NCI-H2171 (cell line): Measurements from ENCODE around the gene TRPC1.

Source experiments
- DNase-seq: peaks from one replicate; lab custom pipeline; 2025; lab: John Stamatoyannopoulos, UW

The TRPC1 gene

DNA sequence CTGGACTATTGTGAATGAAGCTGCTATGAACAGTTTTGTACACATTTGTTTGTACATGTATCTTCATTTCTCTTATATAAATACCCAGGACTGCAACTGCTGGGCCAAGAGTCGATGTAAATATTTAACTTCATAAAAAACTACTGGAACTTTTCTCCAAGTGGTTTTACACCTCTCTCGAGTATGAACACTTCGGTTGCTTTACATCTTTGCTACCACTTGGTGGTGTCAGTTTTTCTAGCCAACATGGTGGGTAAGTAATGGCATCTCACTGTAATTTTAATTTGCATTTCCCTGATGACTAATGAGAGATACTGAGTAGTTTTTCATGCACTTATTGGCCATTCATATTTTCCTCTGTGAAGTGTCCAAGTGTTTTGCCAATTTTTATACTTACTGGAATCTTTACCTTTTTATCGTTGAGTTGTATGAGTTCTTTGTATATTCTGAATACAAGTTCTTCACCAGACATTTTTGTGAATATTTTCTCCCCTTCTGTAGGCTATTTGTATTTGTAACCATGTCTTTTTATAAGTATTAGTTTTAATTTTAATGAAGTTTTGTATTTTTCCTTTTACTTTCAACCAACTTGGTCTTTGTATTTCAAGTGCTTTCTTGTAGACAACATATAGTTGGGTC is 120.6 kb downstream of the TRPC1 start:
- no peak for DNase-seq

DNA sequence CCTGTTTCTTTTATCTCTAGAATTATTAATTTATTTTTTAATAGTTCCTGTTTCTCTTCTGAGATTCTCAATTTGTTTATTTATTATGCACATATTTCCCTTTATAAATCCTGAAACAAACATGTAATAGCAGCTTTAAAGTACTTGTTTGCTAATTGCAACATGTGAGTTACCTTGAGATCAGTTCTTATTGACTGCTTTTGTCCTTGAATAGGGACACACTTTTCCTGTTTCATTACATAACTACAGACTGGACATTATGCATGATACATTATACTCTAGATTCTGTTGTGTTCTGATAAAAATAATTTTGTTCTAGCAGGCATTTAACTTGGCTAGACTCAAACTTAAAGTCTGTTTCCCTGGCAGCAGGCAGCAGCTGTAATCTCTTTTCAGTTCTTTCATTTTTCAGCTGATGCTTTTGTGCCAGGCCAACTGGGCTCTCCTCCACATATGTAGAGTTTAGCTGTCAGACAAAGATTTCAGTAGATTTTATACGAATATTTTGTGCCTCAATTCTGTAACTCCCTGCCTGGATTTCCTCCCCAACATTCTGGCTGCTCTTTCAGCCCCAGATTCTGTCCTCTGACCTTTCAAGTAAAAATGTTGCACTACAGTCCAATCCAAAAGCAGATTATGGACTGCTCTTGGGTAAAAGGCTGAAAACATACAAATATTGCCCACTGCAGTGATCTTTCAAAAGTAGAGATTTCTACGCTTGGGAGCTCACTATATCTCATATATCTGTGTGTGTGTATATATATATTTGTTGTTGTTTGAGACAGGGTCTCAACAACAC is 123.1 kb downstream of the TRPC1 start:
- no peak for DNase-seq

DNA sequence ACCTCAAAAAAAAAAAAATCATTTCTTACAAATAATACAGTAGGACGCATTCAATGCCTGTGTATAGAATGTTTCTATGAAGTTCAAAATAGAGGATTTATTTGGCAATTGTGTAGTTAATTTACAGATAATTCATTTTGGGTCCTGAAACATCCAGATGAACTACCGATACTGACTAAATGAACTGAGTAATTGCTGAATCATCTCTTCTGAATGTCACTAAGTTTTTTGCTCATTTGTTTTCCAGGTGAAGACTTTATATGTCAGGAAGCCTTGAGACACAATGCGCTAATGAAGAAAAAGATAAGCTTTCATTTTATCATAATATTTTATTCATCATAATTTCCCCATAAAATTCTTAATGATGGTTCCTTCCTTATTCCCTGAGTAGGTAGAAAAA is 125.3 kb downstream of the TRPC1 start:
- DNase-seq = no peak

DNA sequence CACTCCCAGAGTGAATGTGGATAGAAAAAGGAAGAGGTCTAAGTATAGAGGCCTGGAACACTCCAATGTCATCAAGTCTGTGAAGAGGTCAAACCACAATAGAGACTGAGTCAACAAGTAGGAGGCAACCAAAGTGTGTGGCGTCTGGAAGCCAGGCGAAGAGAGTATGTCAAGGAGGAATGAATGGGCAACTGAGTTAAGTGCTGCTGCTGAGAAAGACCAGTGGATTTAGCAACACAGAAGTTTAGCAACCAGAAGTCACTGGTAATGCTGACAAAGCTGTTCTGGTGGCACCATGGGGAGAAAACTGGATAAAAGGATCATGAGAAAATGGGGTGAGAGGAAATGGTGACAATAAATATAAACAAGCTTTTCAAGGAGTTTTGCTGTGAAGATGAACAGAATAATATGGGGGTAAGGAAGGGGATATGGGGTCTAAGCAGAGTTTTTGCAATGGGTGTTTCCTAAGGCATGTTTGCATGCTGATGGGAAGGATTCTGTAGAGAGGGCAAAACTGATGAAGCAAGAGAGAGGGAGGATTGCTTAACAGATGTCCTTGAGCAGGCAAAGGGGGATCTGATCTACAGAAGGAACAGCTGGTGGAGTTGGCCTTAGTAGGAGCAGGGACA is 126.7 kb downstream of the TRPC1 start:
- DNase-seq = peak; percentile 73

DNA sequence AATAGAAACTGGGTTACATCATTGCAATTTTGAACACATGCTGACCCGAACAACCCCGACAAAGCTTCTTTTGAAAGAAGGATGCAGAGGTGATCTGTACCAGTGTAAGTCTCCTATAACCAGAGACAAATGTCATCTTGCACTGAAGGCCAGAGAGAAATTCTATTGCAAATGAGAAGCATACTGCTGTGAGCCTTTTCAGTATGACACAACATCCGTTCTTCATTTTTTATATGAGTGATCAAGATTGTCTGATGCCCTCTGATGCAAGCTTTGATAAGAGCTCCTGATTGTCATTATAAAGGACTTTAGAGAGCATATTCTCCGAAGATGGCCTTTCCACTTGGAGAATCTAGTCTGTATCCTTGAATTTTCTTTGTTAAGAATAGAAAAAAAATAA is 128.2 kb downstream of the TRPC1 start:
- no peak for DNase-seq

DNA sequence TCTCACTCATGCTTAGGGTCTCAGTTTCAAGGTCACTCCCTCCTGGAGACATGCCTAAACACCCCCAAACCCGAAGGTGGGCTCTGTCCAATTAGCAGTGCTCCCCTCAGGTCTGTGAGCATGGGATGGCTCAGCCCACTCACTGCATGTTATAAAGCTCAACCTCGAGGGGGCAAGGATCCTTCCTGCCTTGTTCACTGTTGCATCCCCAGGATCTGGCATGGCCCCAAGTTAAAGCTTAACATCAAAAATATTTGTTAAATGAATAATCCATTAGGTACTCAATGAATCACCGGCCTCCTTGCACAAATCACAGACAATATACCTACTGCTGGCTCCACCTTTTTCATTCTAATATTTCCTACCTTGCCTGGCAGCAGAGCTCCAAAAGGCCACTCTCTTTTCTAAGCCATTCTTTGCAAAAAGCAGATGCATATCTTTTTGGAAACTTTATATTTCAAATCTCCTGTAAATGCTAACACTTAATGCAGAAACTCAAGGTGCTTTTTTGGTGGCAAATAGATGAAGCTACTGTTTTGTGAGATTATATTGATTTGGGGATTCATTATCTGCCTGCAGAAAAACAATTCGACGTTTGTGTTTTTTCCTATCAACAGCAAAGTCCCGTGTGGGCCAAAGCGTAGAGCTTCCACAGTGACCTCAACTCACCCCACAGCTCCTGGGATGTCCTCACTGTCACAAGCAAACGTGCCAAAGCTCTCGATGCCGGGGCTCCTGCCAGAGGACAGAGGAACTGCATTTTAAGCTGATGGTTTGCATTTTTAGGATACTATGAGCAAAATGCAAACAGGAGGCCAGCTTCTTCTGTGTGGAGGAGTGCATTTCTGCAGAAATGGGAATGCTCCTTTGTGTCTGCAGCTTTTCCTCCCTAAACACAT is 129.7 kb downstream of the TRPC1 start:
- no peak for DNase-seq

DNA sequence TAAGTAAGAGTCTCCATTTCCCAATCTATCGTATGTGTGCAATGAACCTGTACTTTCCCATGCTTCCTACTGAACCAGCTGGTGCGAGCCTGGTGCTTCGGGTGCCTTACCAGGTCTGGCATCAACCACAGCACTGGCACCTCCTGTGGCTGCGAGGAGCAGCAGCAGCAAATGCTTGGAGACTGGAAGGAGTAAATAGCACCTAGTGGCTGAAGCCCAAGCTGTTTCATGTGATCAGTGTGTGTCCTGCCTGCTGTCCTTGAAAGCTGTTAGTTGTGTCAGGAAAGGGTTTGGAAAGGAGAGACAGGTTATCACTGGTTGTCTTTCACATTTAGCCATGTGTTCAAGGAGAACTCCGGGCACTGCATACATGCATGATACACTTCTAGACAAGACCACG is 133.2 kb downstream of the TRPC1 start:
- DNase-seq = peak; percentile 81
